HFFc6 (cell line): Measurements from ENCODE around the gene PCMT1. TPM values are rescaled to one million over a fixed set of nuclear protein-coding genes. Genes with fewer than 3 reads are reported as not detected.
A peak's percentile ranks its signal among the peaks of the same experiment; 100 is the strongest.
"Not testable (repeated sequence)": the region's sequence is repeated elsewhere in the genome, so short reads cannot be mapped to it uniquely, and the experiment has no call there.

Experiments used
- DNase-seq: peaks from one replicate; pipeline ENCODE4 v3.0.0-alpha.2; 2018
- H3K27ac Mint-ChIP-seq: 2 replicates; pipeline ENCODE4 v1.8.0; 2020; ENCODE audit warnings: mild to moderate bottlenecking, mixed read lengths
- H3K27me3 Mint-ChIP-seq: 2 replicates; pipeline ENCODE4 v1.8.0; 2021; ENCODE audit warnings: mild to moderate bottlenecking, moderate library complexity, mixed read lengths; ENCODE audit not compliant: insufficient read depth
- H3K36me3 Mint-ChIP-seq: 2 replicates; pipeline ENCODE4 v1.8.0; 2021; ENCODE audit warnings: low read depth, mixed read lengths
- H3K4me1 Mint-ChIP-seq: 2 replicates; pipeline ENCODE4 v1.8.0; 2020; ENCODE audit warnings: low read depth, mixed read lengths
- H3K4me3 Mint-ChIP-seq: 2 replicates; pipeline ENCODE4 v1.8.0; 2020; ENCODE audit warnings: mild to moderate bottlenecking, moderate library complexity, mixed read lengths
- H3K9me3 Mint-ChIP-seq: 2 replicates; pipeline ENCODE4 v1.8.0; 2020; ENCODE audit warnings: mild to moderate bottlenecking, mixed read lengths
- total RNA-seq, 6 experiments: library from RNA; stranded (reverse); fragmentation: NEBNext Ultra II Directional; extraction: Animal tissue kit (Norgen Biotek cat#: 25700); gene quantifications; 2 replicates in 1 of 6; 3 replicates in 5 of 6; pipeline ENCODE4 v1.2.3, GENCODE V29; 2021
- TF ChIP-seq, protein P1 (sequence below): fragments of 200-600 bp; sonication (generic); IDR thresholded peaks from 2 replicates; pipeline ENCODE4 v1.5.0; 2021; ENCODE audit warnings: antibody characterized with exemption, mild to moderate bottlenecking

Gene PCMT1
- total RNA-seq, 6 experiments from 2014 or later = 99.7 to 126 (median 112) TPM

DNA sequence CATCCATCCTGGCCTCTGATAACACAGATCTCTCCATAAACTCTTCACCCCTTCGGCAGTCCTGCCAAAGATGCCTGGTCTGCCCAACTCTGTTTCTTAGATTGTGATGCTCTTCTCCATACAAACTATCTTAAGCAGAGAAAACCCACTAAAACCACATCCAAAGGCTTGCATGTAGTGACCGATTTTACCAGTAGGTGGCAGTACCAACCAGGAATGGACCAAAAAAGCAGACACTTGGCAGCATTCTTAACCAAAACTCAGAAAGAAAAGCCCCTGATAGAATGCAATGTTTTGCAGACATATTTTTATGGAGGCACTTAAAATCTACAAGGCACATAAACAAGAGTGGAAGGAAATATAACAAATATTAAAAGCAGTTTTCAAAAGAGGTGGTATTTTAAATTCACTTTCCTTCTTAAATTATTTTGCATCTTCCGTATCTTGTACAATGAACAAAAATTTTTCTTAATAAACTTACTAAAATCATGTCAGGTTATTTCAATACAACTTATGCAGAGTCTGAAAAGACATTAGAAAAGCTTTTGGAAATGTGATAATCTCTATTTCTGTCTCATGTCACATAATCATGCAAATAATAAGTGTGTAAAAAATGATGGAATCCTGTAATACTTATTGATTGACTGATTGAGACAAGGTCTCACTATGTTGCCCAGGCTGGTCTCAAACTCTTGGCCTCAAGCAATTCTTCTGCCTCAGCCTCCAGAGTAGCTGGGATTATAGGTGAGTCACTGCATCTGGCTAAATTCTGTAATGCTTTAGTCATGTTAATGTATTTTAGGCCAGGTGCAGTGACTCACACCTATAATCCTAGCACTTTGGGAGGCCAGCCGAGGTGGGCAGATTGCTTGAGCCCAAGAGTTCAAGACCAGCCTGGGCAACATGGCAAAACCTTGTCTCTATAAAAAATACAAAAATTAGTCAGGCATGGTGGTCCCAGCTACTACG lies 85.3 kb downstream of the PCMT1 start:
- Mint-ChIP-seq H3K9me3 (no peaks in the 10 kb centered on the region), H3K27me3 (no peaks in the 10 kb centered on the region), H3K4me1 (peaks cover 24% of the 10 kb centered on the region), H3K27ac (no peak overlapping the region), H3K4me3 (no peak overlapping the region), H3K36me3 (0 out of 2 replicates have a peak, but pooled peaks cover 5% of the 10 kb centered on the region)
- TF ChIP-seq, protein P1, sequence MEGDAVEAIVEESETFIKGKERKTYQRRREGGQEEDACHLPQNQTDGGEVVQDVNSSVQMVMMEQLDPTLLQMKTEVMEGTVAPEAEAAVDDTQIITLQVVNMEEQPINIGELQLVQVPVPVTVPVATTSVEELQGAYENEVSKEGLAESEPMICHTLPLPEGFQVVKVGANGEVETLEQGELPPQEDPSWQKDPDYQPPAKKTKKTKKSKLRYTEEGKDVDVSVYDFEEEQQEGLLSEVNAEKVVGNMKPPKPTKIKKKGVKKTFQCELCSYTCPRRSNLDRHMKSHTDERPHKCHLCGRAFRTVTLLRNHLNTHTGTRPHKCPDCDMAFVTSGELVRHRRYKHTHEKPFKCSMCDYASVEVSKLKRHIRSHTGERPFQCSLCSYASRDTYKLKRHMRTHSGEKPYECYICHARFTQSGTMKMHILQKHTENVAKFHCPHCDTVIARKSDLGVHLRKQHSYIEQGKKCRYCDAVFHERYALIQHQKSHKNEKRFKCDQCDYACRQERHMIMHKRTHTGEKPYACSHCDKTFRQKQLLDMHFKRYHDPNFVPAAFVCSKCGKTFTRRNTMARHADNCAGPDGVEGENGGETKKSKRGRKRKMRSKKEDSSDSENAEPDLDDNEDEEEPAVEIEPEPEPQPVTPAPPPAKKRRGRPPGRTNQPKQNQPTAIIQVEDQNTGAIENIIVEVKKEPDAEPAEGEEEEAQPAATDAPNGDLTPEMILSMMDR = peak; percentile 98
- peak; percentile 62 for DNase-seq

DNA sequence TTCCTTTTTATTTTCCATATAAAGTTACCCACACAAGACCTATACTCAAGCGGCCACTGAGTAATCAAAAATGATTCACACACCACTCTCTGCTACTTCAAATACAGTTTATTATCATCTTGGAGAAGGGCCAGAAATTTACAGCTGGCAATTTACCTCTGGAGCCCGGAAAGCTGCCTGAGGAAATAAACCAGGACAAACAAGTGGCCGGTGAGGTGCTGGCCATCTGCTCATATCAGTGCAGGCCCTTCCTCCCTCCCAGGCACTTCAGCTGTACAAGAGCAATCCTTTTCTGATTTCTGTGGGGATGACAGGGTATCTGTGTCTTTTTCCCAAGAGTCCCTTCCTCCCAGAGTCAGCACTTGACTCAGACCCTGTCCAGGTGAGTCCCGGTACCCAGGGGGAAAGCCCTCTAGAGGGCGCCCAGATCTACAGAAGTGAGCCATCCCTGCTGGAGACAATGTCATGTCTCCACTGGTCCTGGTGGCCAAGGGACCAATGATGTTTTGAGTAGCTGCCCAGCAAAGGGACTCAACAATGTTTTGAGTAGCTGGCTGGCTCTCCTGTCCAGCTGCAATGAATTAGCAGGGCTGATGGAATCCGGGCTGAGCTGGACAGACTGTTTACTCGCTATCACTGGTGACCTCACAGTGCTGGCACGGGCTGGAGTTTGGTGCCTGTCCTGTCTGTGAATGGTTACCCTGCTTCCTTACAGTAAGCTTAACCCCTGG lies 91.0 kb downstream of the PCMT1 start:
- Mint-ChIP-seq H3K4me1 (peaks cover 44% of the 10 kb centered on the region), H3K36me3 (peaks cover 5% of the 10 kb centered on the region; the same call in 1 of the 2 replicates), H3K9me3 (no peaks in the 10 kb centered on the region), H3K4me3 (peak overlapping the region; percentile 47), H3K27ac (peak overlapping the region; percentile 88), H3K27me3 (no peaks in the 10 kb centered on the region)
- peak; percentile 92 for DNase-seq
- TF ChIP-seq, protein P1 = peak; percentile 81

DNA sequence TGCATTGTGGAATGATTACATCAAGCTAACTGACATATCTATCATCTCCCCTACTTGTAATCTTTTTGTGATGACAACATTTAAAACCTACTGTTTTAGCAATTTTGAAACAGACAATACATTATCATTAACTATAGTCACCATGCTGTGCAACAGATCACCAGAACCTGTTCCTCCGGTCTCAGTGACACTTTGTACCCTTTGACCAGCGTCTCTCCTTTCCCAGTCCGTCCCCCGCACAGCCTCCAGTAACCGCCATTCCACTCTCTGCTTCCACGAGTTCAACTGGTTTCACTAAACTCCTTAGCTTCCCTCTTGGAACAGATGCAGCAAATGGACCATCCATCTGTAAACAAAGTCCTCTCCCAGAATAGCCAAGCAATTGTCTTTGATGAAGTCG lies 92.8 kb downstream of the PCMT1 start:
- TF ChIP-seq, protein P1 = no peak
- DNase-seq = no peak
- H3K27me3 Mint-ChIP-seq = no peaks in the 10 kb centered on the region
- no peak overlapping the region for H3K27ac Mint-ChIP-seq
- H3K9me3 Mint-ChIP-seq = no peaks in the 10 kb centered on the region
- no peak overlapping the region for H3K4me3 Mint-ChIP-seq
- peaks cover 5% of the 10 kb centered on the region; the same call in 1 of the 2 replicates for H3K36me3 Mint-ChIP-seq
- peaks cover 59% of the 10 kb centered on the region for H3K4me1 Mint-ChIP-seq

DNA sequence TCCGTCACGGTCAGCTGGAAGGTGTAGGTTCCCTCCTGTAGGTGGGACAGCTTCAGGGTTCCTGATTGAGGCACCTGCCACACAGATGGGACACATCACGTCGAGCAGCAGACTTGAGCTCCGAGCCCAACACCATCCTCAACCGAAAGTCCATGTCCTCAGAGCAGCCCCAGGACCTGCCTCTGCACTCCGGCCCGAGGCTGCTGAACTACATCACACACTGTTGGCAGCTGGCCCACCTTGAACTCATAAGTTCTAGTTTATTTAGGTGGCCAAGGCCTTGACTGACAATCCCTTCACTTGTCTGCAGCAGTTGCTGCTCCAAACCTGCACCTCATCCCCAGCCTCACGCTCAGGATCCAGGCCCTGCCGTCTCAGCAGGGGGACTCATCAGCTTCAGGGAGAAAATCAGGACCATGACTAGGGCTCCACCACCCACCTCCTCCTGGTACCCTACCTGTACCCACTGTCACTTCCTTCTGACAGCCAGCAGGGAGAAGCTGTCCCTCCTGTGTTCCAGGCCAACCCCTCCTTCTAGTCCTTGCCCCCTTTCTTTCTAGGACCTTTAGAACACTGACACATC lies 93.6 kb downstream of the PCMT1 start:
- TF ChIP-seq, protein P1 = no peak
- Mint-ChIP-seq H3K9me3 (no peaks in the 10 kb centered on the region), H3K36me3 (peaks cover 5% of the 10 kb centered on the region; the same call in 1 of the 2 replicates), H3K4me3 (no peak overlapping the region), H3K27me3 (no peaks in the 10 kb centered on the region), H3K4me1 (peaks cover 68% of the 10 kb centered on the region), H3K27ac (no peak overlapping the region)
- DNase-seq = no peak

DNA sequence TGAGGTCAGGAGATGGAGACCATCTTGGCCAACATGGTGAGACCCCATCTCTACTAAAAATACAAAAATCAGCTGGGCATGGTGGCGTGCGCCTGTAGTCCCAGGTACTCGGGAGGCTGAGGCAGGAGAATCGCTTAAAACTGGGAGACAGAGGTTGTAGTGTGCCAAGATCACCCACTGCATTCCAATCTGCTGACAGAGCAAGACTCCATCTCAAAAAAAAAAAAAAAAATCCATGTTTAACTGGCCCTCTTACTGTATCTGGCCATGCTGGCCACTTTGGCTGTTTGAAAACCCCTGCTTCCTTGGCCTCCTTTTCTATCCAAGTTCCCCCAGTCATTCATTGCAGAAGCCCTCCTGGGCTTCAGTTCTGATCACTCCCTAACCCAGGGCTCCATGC lies 94.5 kb downstream of the PCMT1 start:
- H3K4me3 Mint-ChIP-seq, H3K27me3 Mint-ChIP-seq, H3K27ac Mint-ChIP-seq, DNase-seq, H3K9me3 Mint-ChIP-seq, H3K36me3 Mint-ChIP-seq: not testable (repeated sequence)
- H3K4me1 Mint-ChIP-seq = peaks cover 73% of the 10 kb centered on the region
